ENCODE measurements around the gene GPATCH8. TPM values are rescaled to one million over a fixed set of nuclear protein-coding genes. Genes with fewer than 3 reads are reported as not detected.

The GPATCH8 gene
- total and polyA plus RNA-seq, 9 of the 15 experiments (the other 6 are each of a cell fraction or from before 2014, with no cell fraction given): 10.6 to 29.6 (median 13.2) TPM

DNA sequence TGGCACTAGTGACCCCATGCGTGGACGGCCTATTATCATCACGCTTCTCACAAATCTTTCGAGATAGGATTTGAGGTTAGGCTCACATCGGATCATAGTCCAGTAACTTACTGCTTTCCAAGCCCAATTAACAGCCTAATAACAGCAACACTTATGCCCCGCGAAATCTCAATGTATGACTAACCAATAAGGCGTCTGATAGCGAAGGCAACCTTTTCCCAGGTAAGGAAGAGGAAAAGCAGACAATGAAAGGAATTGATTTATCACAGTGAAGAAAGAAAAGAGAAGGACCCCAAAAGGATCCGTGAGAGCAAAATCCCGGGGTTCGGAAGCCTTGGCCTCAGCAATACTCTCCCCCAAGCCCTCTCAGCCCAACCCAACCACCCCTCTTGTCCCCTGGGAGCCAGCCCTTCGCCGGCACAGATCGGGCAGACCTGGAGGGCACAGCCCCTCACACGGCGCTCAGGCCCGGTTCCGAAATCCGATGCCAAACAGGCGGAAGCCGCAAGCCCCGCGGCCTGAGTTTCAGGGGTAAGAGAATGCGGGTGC lies 534 bp downstream of the GPATCH8 start (continued):
- no peak for TF ChIP-seq AFF1 (IDR thresholded peaks at IDR 0.05; ENCODE audit: low read depth in 1 of 2, partially characterized antibody in 2 of 2)
- 0 out of 2 replicates have a peak, but pooled peaks have one; percentile 34 for TF ChIP-seq ZNF511 (CRISPR knock-in tag; IDR thresholded peaks at IDR 0.05)
- TF ChIP-seq MTA1 (IDR thresholded peaks at IDR 0.05; ENCODE audit: borderline replicate concordance): no peak
- no peak; the same call in 1 of the 2 replicates for TF ChIP-seq ARID2 (IDR thresholded peaks at IDR 0.05)
- peak in 1 of 2 experiments; percentile 37; a peak in 1 of 4 replicates for TF ChIP-seq RCOR1 (IDR thresholded peaks at IDR 0.05; ENCODE audit: borderline replicate concordance in 1 of 2, low read depth in 2 of 2, low read length in 2 of 2)
- TF ChIP-seq HES1 (IDR thresholded peaks at IDR 0.05; ENCODE audit: low read depth): no peak
- TF ChIP-seq SMARCE1 (IDR thresholded peaks at IDR 0.05): no peak
- TF ChIP-seq, protein P1, sequence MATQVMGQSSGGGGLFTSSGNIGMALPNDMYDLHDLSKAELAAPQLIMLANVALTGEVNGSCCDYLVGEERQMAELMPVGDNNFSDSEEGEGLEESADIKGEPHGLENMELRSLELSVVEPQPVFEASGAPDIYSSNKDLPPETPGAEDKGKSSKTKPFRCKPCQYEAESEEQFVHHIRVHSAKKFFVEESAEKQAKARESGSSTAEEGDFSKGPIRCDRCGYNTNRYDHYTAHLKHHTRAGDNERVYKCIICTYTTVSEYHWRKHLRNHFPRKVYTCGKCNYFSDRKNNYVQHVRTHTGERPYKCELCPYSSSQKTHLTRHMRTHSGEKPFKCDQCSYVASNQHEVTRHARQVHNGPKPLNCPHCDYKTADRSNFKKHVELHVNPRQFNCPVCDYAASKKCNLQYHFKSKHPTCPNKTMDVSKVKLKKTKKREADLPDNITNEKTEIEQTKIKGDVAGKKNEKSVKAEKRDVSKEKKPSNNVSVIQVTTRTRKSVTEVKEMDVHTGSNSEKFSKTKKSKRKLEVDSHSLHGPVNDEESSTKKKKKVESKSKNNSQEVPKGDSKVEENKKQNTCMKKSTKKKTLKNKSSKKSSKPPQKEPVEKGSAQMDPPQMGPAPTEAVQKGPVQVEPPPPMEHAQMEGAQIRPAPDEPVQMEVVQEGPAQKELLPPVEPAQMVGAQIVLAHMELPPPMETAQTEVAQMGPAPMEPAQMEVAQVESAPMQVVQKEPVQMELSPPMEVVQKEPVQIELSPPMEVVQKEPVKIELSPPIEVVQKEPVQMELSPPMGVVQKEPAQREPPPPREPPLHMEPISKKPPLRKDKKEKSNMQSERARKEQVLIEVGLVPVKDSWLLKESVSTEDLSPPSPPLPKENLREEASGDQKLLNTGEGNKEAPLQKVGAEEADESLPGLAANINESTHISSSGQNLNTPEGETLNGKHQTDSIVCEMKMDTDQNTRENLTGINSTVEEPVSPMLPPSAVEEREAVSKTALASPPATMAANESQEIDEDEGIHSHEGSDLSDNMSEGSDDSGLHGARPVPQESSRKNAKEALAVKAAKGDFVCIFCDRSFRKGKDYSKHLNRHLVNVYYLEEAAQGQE (IDR thresholded peaks at IDR 0.05; ENCODE audit: borderline replicate concordance): no peak
- TF ChIP-seq, protein P1 (CRISPR knock-in tag; IDR thresholded peaks at IDR 0.05; ENCODE audit: low read depth): 0 out of 2 replicates have a peak, but pooled peaks have one; percentile 31
- no peak for TF ChIP-seq SMC3 (conservative IDR thresholded peaks at IDR 0.05; ENCODE audit: insufficient read depth, low read depth, low read length)
- no peak for TF ChIP-seq ZNF134 (CRISPR knock-in tag; conservative IDR thresholded peaks at IDR 0.05)
- no peak for TF ChIP-seq YBX1 (IDR thresholded peaks at IDR 0.05)
- no peak for TF ChIP-seq JUND (IDR thresholded peaks at IDR 0.05; ENCODE audit: borderline replicate concordance, low read depth, low read length)
- TF ChIP-seq JUND (tag; IDR thresholded peaks at IDR 0.05; ENCODE audit: borderline replicate concordance, low read depth, low read length): no peak
- TF ChIP-seq ZNF764 (CRISPR knock-in tag; IDR thresholded peaks at IDR 0.05; ENCODE audit: low read depth): no peak
- no peak for TF ChIP-seq ZNF121 (CRISPR knock-in tag; conservative IDR thresholded peaks at IDR 0.05)

All from K562 (cell line).